ENCODE results near the gene ZCCHC24. TPM values are rescaled to one million over a fixed set of nuclear protein-coding genes. Genes with fewer than 3 reads are reported as not detected.

Gene ZCCHC24
- polyA plus RNA-seq, 1 of the 3 experiments (the other 2 are of a cell fraction): 15.8 TPM

- no peak for TF ChIP-seq RAD21 (IDR thresholded peaks at IDR 0.05; ENCODE audit: low read length)
- TF ChIP-seq PBX3 (IDR thresholded peaks at IDR 0.05): no peak
- TF ChIP-seq TEAD4 (IDR thresholded peaks at IDR 0.05; ENCODE audit: borderline replicate concordance, insufficient read depth): no peak
- no peak for TF ChIP-seq CHD2 (IDR thresholded peaks at IDR 0.05; ENCODE audit: low read length, partially characterized antibody)
- no peak for TF ChIP-seq RCOR1 (IDR thresholded peaks at IDR 0.05; ENCODE audit: low read length)
- TF ChIP-seq EP300 (IDR thresholded peaks at IDR 0.05; ENCODE audit: borderline replicate concordance in 1 of 2, low read depth in 1 of 2, low read length in 1 of 2): no peak
- no peak for TF ChIP-seq IRF3 (IDR thresholded peaks at IDR 0.05; ENCODE audit: low read depth, low read length)
- no peak for TF ChIP-seq MEF2A (IDR thresholded peaks at IDR 0.05; ENCODE audit: borderline replicate concordance, low read depth)
- no peak for TF ChIP-seq USF1 (IDR thresholded peaks at IDR 0.05; ENCODE audit: borderline replicate concordance, low read depth)
- TF ChIP-seq GABPA (IDR thresholded peaks at IDR 0.05; ENCODE audit: low read depth): no peak
- TF ChIP-seq REST (IDR thresholded peaks at IDR 0.05; ENCODE audit: low read depth, low read length): no peak
- TF ChIP-seq GATA2 (CRISPR knock-in tag; IDR thresholded peaks at IDR 0.05): no peak
- TF ChIP-seq CTCF (IDR thresholded peaks at IDR 0.05): no peak
- no peak for TF ChIP-seq SIN3A (IDR thresholded peaks at IDR 0.05; ENCODE audit: borderline replicate concordance, low read depth, low read length)
- TF ChIP-seq TCF12 (IDR thresholded peaks at IDR 0.05): no peak
- Histone ChIP-seq H3K9ac (no peak overlapping the region), H3K4me3 (ENCODE audit: low read depth in 2 of 2, low read length in 1 of 2) (no peak overlapping the region), H3K36me3 (replicated peaks in 1 of 2; ENCODE audit: control insufficient read depth in 1 of 2, insufficient read depth in 2 of 2, low read length in 1 of 2) (peaks cover 0 to 1% of the 10 kb centered on the region in 2 experiments), H3K4me1 (ENCODE audit: control insufficient read depth in 1 of 2, insufficient read depth in 2 of 2, low read depth in 1 of 2, low read length in 1 of 2) (peaks cover 20 to 62% of the 10 kb centered on the region in 2 experiments; a peak in 3 of 4 replicates), H3F3A (replicated peaks; ENCODE audit: insufficient read depth) (peaks cover 12% of the 10 kb centered on the region), H2AFZ (ENCODE audit: low read depth) (no peak overlapping the region), H3K27ac (ENCODE audit: low read depth in 2 of 2, low read length in 1 of 2) (no peak overlapping the region), H3K27me3 (ENCODE audit: insufficient read depth) (no peaks in the 10 kb centered on the region), H3K9me2 (no peaks in the 10 kb centered on the region), H3K4me2 (no peak overlapping the region), H3K79me2 (ENCODE audit: insufficient read depth) (peaks cover 89% of the 10 kb centered on the region), H3K9me3 (no peaks in the 10 kb centered on the region), H4K20me1 (ENCODE audit: insufficient read depth) (peaks cover 59% of the 10 kb centered on the region)
- POLR2A ChIA-PET: interaction anchor here (1.1 kb wide), 1 partner anchor 16 kb away, joined by 3 read pairs; no protein-coding TSS in a partner anchor
- CTCF ChIA-PET: interaction anchor here (0.7 to 1.8 kb wide), 10 partner anchors 9 to 64 kb away, joined by 3 to 10 read pairs (median 3); no protein-coding TSS in a partner anchor
- 79% methylated on average over 3 of the region's 3 CpGs for WGBS (ENCODE audit: low lambda C conversion rate)
- no peak for DNase-seq
Observed at GRCh38 chr10:79438699-79439085, 6.7 kb downstream of the ZCCHC24 start.

All from SK-N-SH (cell line).